Thyroid gland (tissue), 4 donors: ENCODE results near the gene LUZP2. TPM values are rescaled to one million over a fixed set of nuclear protein-coding genes. Genes with fewer than 3 reads are reported as not detected.

Experiments used
- DNase-seq, 2 donors: peaks; one replicate each; pipeline ENCODE4 v3.0.0-alpha.2; 2019
- H3K27ac ChIP-seq, 3 donors: fragments of 200-600 bp; sonication (generic); 1 replicate in 2 of 3; 2 replicates in 1 of 3; pipeline ENCODE4 v1.5.1; 2016 to 2019; ENCODE audit warnings: mild to moderate bottlenecking in 1 of 3, moderate library complexity in 1 of 3
- H3K27me3 ChIP-seq: fragments of 200-600 bp; sonication (generic); one replicate; pipeline ENCODE4 v1.5.1; 2019
- H3K36me3 ChIP-seq, 2 donors: fragments of 200-600 bp; sonication (generic); one replicate each; pipeline ENCODE4 v1.5.1; 2016 to 2019
- H3K4me1 ChIP-seq, 2 donors: fragments of 200-600 bp; sonication (generic); one replicate each; pipeline ENCODE4 v1.5.1; 2017 to 2019
- H3K4me3 ChIP-seq, 3 donors: fragments of 200-600 bp; sonication (generic); replicated peaks in 1 of 3; 1 replicate in 2 of 3; 2 replicates in 1 of 3; pipeline ENCODE4 v1.5.1; 2016; ENCODE audit warnings: mild to moderate bottlenecking in 1 of 3
- H3K9me3 ChIP-seq: fragments of 200-600 bp; sonication (generic); one replicate; pipeline ENCODE4 v1.5.1; 2017
- POLR2A ChIP-seq, 2 donors: fragments of 450-650 bp; IDR thresholded peaks; one replicate each; pipeline ENCODE4 v1.6.1; 2017; ENCODE audit warnings: antibody characterized with exemption in 2 of 2, mild to moderate bottlenecking in 2 of 2, moderate library complexity in 1 of 2
- WGBS, 2 donors: methylation state at CpG; one replicate each; pipeline ENCODE4 v1.1.5; 2017; 5-methylcytosine and 5-hydroxymethylcytosine counted together
- intact Hi-C: fragments of 100-400 bp; cut with DNase I; formaldehyde crosslinking; loops from one replicate; pipeline ENCODE4 v1.15.1; 2023
- total RNA-seq, 4 donors: library from RNA; depleted of rRNA; stranded (reverse); fragments of >200 nt; gene quantifications; one replicate each; pipeline ENCODE4 v1.2.3, GENCODE V29; 2016
- TF ChIP-seq, protein P1 (sequence below), 6 experiments: fragments of 200-600 bp in 3 of 6; fragments of 450-650 bp in 3 of 6; sonication (generic) in 3 of 6; IDR thresholded peaks; one replicate each; pipeline ENCODE4 v1.5.1; 2016 to 2019; ENCODE audit warnings: antibody characterized with exemption in 6 of 6, mild to moderate bottlenecking in 2 of 6, inconsistent platforms in 1 of 6, moderate library complexity in 1 of 6

LUZP2 gene
- total RNA-seq, 4 donors from 2014 or later = not detected

- intact Hi-C loops = no loop called here
- no peak overlapping the region for H3K4me3 ChIP-seq
- H3K27me3 ChIP-seq = no peaks in the 10 kb centered on the region
- no peak overlapping the region for H3K27ac ChIP-seq
- no peak for TF ChIP-seq POLR2A (IDR thresholded peaks at IDR 0.05)
- TF ChIP-seq, protein P1, sequence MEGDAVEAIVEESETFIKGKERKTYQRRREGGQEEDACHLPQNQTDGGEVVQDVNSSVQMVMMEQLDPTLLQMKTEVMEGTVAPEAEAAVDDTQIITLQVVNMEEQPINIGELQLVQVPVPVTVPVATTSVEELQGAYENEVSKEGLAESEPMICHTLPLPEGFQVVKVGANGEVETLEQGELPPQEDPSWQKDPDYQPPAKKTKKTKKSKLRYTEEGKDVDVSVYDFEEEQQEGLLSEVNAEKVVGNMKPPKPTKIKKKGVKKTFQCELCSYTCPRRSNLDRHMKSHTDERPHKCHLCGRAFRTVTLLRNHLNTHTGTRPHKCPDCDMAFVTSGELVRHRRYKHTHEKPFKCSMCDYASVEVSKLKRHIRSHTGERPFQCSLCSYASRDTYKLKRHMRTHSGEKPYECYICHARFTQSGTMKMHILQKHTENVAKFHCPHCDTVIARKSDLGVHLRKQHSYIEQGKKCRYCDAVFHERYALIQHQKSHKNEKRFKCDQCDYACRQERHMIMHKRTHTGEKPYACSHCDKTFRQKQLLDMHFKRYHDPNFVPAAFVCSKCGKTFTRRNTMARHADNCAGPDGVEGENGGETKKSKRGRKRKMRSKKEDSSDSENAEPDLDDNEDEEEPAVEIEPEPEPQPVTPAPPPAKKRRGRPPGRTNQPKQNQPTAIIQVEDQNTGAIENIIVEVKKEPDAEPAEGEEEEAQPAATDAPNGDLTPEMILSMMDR (IDR thresholded peaks at IDR 0.05) = no peak
- no peaks in the 10 kb centered on the region for H3K4me1 ChIP-seq
- H3K36me3 ChIP-seq = no peaks in the 10 kb centered on the region
- no peaks in the 10 kb centered on the region for H3K9me3 ChIP-seq
- DNase-seq = no peak
These were observed 145.8 kb downstream of the LUZP2 start for GRCh38 chr11:24642648-24643047.

DNA sequence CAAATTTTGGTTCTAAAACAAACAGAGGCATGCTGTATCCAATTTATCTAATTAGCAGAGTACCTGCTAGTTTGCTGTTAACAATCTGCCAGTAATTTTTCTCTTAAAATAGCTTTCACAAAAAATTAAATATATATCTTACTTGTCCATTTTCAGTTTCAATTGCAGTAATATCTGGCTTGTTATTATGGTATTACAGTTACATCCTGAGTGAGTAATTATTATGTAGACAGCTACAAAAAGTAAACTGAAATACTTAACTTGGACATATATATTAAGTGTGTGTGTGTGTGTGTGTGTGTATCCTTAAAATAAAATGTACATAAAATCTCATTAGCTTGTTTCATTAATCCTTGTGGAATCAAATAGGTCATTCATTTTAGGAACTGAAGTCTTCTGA lies 148.7 kb downstream of the LUZP2 start:
- TF ChIP-seq POLR2A (IDR thresholded peaks at IDR 0.05) = no peak
- TF ChIP-seq, protein P1 (IDR thresholded peaks at IDR 0.05) = no peak
- intact Hi-C loops = no loop called here
- H3K4me1 ChIP-seq = no peaks in the 10 kb centered on the region

GRCh38 chr11:24651873-24652272 lies 155.0 kb downstream of the LUZP2 start:
- Histone ChIP-seq H3K4me1 (no peaks in the 10 kb centered on the region), H3K36me3 (no peaks in the 10 kb centered on the region), H3K4me3 (no peak overlapping the region), H3K9me3 (no peaks in the 10 kb centered on the region), H3K27ac (no peak overlapping the region), H3K27me3 (no peaks in the 10 kb centered on the region)
- intact Hi-C loops = no loop called here
- TF ChIP-seq, protein P1 (IDR thresholded peaks at IDR 0.05) = no peak
- no peak for TF ChIP-seq POLR2A (IDR thresholded peaks at IDR 0.05)
- WGBS, 2 donors = 90 to 93% methylated on average over 2 of the region's 2 CpGs
- DNase-seq = no peak

More for the DNA sequence above, 148.7 kb downstream of the LUZP2 start:
- Histone ChIP-seq H3K27ac (no peak overlapping the region), H3K9me3 (no peaks in the 10 kb centered on the region), H3K4me3 (no peak overlapping the region), H3K36me3 (no peaks in the 10 kb centered on the region), H3K27me3 (no peaks in the 10 kb centered on the region)
- DNase-seq = no peak

- intact Hi-C loops = no loop called here
- 88 to 89% methylated on average over 4 of the region's 4 CpGs for WGBS, 2 donors
- no peaks in the 10 kb centered on the region for H3K36me3 ChIP-seq
- no peak overlapping the region for H3K27ac ChIP-seq
- H3K4me3 ChIP-seq = no peak overlapping the region
- DNase-seq = no peak
- no peaks in the 10 kb centered on the region for H3K9me3 ChIP-seq
- no peaks in the 10 kb centered on the region for H3K27me3 ChIP-seq
- no peaks in the 10 kb centered on the region for H3K4me1 ChIP-seq
- TF ChIP-seq, protein P1 (IDR thresholded peaks at IDR 0.05) = no peak
- TF ChIP-seq POLR2A (IDR thresholded peaks at IDR 0.05) = no peak
These were observed 157.0 kb downstream of the LUZP2 start for GRCh38 chr11:24653901-24654300.

GRCh38 chr11:24661331-24661730 lies 164.5 kb downstream of the LUZP2 start:
- Histone ChIP-seq H3K9me3 (no peaks in the 10 kb centered on the region), H3K36me3 (no peaks in the 10 kb centered on the region), H3K4me3 (no peak overlapping the region), H3K27ac (no peak overlapping the region), H3K27me3 (no peaks in the 10 kb centered on the region), H3K4me1 (no peaks in the 10 kb centered on the region)
- intact Hi-C loops = no loop called here
- 76 to 93% methylated on average over 1 of the region's 1 CpG for WGBS, 2 donors
- TF ChIP-seq, protein P1 (IDR thresholded peaks at IDR 0.05) = no peak
- no peak for TF ChIP-seq POLR2A (IDR thresholded peaks at IDR 0.05)
- DNase-seq = no peak
